KOPT-K1 (cell line): ENCODE data around the gene ITCH.

ENCODE experiments used
- H3K27ac ChIP-seq: fragments of 200-600 bp; sonication (generic); 2 replicates; pipeline ENCODE4 v1.5.1; 2016; ENCODE audit warnings: antibody characterized with exemption, mild to moderate bottlenecking, low read depth, low read length; ENCODE audit not compliant: poor library complexity, severe bottlenecking
- H3K36me3 ChIP-seq: fragments of 200-600 bp; sonication (generic); 2 replicates; pipeline ENCODE4 v1.5.1; 2017; ENCODE audit warnings: antibody characterized with exemption, mild to moderate bottlenecking, low read length, moderate library complexity; ENCODE audit not compliant: insufficient read depth
- H3K9me3 ChIP-seq: fragments of 200-600 bp; sonication (generic); 2 replicates; pipeline ENCODE4 v1.5.1; 2017; ENCODE audit warnings: antibody characterized with exemption, low read length, mild to moderate bottlenecking; ENCODE audit not compliant: insufficient read depth, poor library complexity, severe bottlenecking

ITCH gene

GRCh38 chr20:34553366-34553867 lies 190.3 kb downstream of the ITCH start:
- H3K36me3 ChIP-seq = no peaks in the 10 kb centered on the region
- no peak overlapping the region for H3K27ac ChIP-seq
- H3K9me3 ChIP-seq = no peaks in the 10 kb centered on the region

GRCh38 chr20:34557936-34558319 lies 194.9 kb downstream of the ITCH start:
- peaks cover 37% of the 10 kb centered on the region for H3K36me3 ChIP-seq
- H3K9me3 ChIP-seq = no peaks in the 10 kb centered on the region
- no peak overlapping the region for H3K27ac ChIP-seq

GRCh38 chr20:34558320-34559218 lies 195.5 kb downstream of the ITCH start, which contains the start of gene MAP1LC3A:
Gene MAP1LC3A, plus strand, starts transcription at chr20:34558718. Its CDS starts 151 bp downstream, at chr20:34558869.
- H3K27ac ChIP-seq = no peak within 1 kb of the TSS

GRCh38 chr20:34559311-34560140 lies 196.5 kb downstream of the ITCH start:
- Histone ChIP-seq H3K27ac (no peak overlapping the region), H3K36me3 (peaks cover 37% of the 10 kb centered on the region), H3K9me3 (no peaks in the 10 kb centered on the region)

More at GRCh38 chr20:34558320-34559218, 195.5 kb downstream of the ITCH start, which contains the start of gene MAP1LC3A:
- peaks cover 37% of the 10 kb centered on the region for H3K36me3 ChIP-seq
- H3K9me3 ChIP-seq = no peaks in the 10 kb centered on the region

GRCh38 chr20:34560141-34560523 lies 197.1 kb downstream of the ITCH start:
- Histone ChIP-seq H3K9me3 (no peaks in the 10 kb centered on the region), H3K27ac (no peak overlapping the region), H3K36me3 (peaks cover 37% of the 10 kb centered on the region)

- no peaks in the 10 kb centered on the region for H3K9me3 ChIP-seq
- peaks cover 37% of the 10 kb centered on the region for H3K36me3 ChIP-seq
- no peak overlapping the region for H3K27ac ChIP-seq
These were observed 197.5 kb downstream of the ITCH start for GRCh38 chr20:34560614-34561013.
